Measurements from ENCODE around the gene ST6GAL1. TPM values are rescaled to one million over a fixed set of nuclear protein-coding genes. Genes with fewer than 3 reads are reported as not detected.
"Not testable (repeated sequence)": the region's sequence is repeated elsewhere in the genome, so short reads cannot be mapped to it uniquely, and the experiment has no call there.

The ST6GAL1 gene
- total RNA-seq, 4 donors from 2014 or later, result 24.7 to 58.1 (median 44.5) TPM

DNA sequence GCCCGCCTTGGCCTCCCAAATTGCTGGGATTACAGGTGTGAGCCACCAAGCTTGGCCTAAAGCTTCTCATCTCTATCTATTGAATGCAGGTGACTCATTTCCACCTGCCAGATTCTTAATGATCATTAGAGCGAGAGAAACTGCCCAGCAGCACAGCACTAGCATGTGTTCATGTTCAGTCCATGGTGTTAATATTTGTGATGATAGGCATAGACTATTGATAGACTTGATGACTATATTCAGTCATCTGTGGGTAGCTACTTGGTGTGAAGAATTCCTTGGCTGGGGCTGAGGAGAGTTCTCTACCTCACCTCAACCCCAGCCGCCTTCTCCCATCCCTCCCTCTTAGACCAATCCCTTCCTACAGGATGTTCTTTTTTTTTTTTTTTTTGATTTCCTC is 60.0 kb downstream of the ST6GAL1 start:
- Histone ChIP-seq H3K4me3 (no peak overlapping the region), H3K36me3 (peaks cover 0 to 6% (median 0%) of the 10 kb centered on the region in 3 donors), H3K4me1 (peaks cover 0 to 4% (median 0%) of the 10 kb centered on the region in 4 donors), H3K27me3 (no peaks in the 10 kb centered on the region), H3K27ac (no peak overlapping the region), H3K9me3 (no peaks in the 10 kb centered on the region)
- 100% methylated on average over 3 of the region's 3 CpGs for WGBS, 2 donors
- TF ChIP-seq, protein P1, sequence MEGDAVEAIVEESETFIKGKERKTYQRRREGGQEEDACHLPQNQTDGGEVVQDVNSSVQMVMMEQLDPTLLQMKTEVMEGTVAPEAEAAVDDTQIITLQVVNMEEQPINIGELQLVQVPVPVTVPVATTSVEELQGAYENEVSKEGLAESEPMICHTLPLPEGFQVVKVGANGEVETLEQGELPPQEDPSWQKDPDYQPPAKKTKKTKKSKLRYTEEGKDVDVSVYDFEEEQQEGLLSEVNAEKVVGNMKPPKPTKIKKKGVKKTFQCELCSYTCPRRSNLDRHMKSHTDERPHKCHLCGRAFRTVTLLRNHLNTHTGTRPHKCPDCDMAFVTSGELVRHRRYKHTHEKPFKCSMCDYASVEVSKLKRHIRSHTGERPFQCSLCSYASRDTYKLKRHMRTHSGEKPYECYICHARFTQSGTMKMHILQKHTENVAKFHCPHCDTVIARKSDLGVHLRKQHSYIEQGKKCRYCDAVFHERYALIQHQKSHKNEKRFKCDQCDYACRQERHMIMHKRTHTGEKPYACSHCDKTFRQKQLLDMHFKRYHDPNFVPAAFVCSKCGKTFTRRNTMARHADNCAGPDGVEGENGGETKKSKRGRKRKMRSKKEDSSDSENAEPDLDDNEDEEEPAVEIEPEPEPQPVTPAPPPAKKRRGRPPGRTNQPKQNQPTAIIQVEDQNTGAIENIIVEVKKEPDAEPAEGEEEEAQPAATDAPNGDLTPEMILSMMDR (IDR thresholded peaks at IDR 0.05), result no peak
- TF ChIP-seq POLR2A (IDR thresholded peaks at IDR 0.05) (no peak), EP300 (IDR thresholded peaks at IDR 0.05) (no peak)
- no peak for DNase-seq (ENCODE audit: low spot score in 2 of 2)

DNA sequence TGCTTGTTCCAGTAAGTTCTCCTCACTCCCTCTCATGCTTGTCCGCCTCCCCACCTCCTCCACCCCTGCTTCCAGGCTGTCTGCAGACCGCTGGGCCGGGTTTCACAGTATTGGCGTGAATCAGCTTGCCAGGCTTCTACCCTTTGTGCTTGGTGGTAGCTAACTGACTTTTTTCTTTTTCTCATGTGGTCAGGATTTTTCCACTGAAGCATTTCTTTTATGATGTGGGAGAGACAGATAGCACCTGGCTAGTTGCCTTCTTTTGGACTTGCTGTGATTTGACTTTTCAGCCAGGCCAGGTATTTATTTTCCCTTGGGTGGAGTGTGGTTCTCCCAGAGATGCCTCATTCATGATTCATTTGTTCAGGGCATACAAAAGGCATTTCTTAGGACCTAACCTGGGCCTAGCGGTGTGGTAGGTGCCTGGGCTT is 60.6 kb downstream of the ST6GAL1 start:
- WGBS, 2 donors, result 82 to 91% methylated on average over 5 of the region's 5 CpGs
- Histone ChIP-seq H3K9me3 (no peaks in the 10 kb centered on the region), H3K4me1 (peaks cover 0 to 4% (median 0%) of the 10 kb centered on the region in 4 donors), H3K27me3 (no peaks in the 10 kb centered on the region), H3K4me3 (no peak overlapping the region), H3K36me3 (peaks cover 0 to 6% (median 0%) of the 10 kb centered on the region in 3 donors), H3K27ac (no peak overlapping the region)
- TF ChIP-seq EP300 (IDR thresholded peaks at IDR 0.05), result no peak
- TF ChIP-seq POLR2A (IDR thresholded peaks at IDR 0.05), result no peak
- TF ChIP-seq, protein P1 (IDR thresholded peaks at IDR 0.05), result no peak
- DNase-seq (ENCODE audit: low spot score in 2 of 2), result no peak

DNA sequence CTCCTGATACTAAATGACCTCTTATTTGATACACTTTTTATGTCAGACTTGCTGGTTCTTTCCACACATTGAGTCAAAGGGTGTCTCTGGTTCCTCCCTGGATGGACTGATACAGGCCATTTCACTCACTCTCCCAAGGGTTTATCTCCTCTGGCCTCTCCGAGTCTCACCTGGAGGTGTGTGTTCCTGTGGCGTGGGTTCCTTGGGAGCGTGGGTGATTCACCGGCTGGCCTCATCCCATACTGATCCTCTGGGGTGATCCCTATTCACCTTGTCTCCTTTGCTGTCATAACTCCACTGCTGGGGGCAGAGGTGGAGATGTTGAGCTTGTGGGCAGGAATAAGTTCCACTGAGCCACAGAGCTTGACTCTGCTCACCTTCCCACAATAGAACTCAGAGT is 61.1 kb downstream of the ST6GAL1 start:
- peaks cover 0 to 4% (median 0%) of the 10 kb centered on the region in 4 donors for H3K4me1 ChIP-seq
- H3K9me3 ChIP-seq, result no peaks in the 10 kb centered on the region
- WGBS, 2 donors, result 94 to 96% methylated on average over 4 of the region's 4 CpGs
- H3K36me3 ChIP-seq, result peaks cover 0 to 6% (median 0%) of the 10 kb centered on the region in 3 donors
- DNase-seq (ENCODE audit: low spot score in 2 of 2), result no peak
- no peak for TF ChIP-seq POLR2A (IDR thresholded peaks at IDR 0.05)
- TF ChIP-seq, protein P1 (IDR thresholded peaks at IDR 0.05), result no peak
- no peak for TF ChIP-seq EP300 (IDR thresholded peaks at IDR 0.05)
- no peak overlapping the region for H3K4me3 ChIP-seq
- peak overlapping the region in 1 of 4 donors; percentile 5 for H3K27ac ChIP-seq
- H3K27me3 ChIP-seq, result no peaks in the 10 kb centered on the region

DNA sequence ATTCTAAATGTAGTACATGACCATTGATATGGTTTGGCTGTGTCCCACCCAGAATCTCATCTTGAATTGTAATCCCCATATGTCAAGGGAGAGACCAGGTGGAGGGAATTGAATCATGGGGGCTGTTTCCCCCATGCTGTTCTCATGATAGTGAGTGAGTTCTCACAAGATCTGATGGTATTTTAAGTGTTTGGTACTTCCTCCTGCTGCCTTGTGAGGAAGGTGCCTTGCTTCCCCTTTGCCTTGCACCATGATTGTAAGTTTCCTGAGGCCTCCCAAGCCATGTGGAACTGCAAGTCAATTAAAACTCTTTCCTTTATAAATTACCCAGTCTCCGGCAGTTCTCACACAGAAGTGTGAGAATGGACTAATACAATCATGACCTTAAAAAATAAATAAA is 61.8 kb downstream of the ST6GAL1 start:
- H3K4me3 ChIP-seq; H3K4me1 ChIP-seq; H3K36me3 ChIP-seq; H3K9me3 ChIP-seq; DNase-seq (ENCODE audit: low spot score in 2 of 2); H3K27me3 ChIP-seq: not testable (repeated sequence)
- peak overlapping the region in 1 of 4 donors; percentile 5 for H3K27ac ChIP-seq
- TF ChIP-seq EP300 (IDR thresholded peaks at IDR 0.05), result peak in 1 of 2 donors; percentile 35
- WGBS, 2 donors, result 80 to 94% methylated on average over 1 of the region's 1 CpG

DNA sequence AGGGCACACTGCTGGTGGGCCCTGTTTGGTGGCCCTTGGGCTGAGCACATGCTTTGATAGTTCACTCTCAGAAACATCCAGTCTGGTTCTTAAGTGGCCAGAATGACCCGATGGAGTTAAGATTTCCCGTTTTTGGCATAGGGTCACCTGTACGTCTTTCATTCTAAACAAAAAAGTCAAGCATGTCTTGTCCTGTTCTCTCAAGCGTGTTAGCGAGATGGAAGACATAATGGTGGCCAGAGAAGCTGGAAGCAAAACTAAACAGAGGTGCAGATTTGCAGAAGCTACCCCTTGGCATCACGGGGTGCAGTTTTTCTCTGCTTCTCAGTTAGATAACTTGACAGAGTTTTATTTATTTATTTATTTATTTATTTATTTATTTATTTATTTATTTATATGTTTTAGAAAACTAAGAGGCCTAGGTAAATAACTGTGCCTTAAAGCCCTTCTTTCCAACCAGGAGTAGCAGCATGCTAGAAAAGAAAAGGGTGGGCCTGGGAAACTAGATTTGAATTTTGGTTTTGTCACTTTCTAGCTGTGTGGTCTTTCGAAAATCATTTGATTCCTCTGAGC is 63.0 kb downstream of the ST6GAL1 start:
- WGBS, 2 donors, result 96 to 98% methylated on average over 7 of the region's 7 CpGs
- peaks cover 0 to 4% (median 0%) of the 10 kb centered on the region in 4 donors for H3K4me1 ChIP-seq
- DNase-seq (ENCODE audit: low spot score in 2 of 2), result no peak
- no peak overlapping the region for H3K27ac ChIP-seq
- no peaks in the 10 kb centered on the region for H3K27me3 ChIP-seq
- H3K36me3 ChIP-seq, result peaks cover 0 to 6% (median 0%) of the 10 kb centered on the region in 3 donors
- TF ChIP-seq, protein P1 (IDR thresholded peaks at IDR 0.05), result no peak
- TF ChIP-seq EP300 (IDR thresholded peaks at IDR 0.05) (no peak), POLR2A (IDR thresholded peaks at IDR 0.05) (no peak)
- no peaks in the 10 kb centered on the region for H3K9me3 ChIP-seq
- no peak overlapping the region for H3K4me3 ChIP-seq
